T-cell (primary cell): Measurements from ENCODE around the gene MDH1. TPM values are rescaled to one million over a fixed set of nuclear protein-coding genes. Genes with fewer than 3 reads are reported as not detected.
A peak's percentile ranks its signal among the peaks of the same experiment; 100 is the strongest.
"Not testable (repeated sequence)": the region's sequence is repeated elsewhere in the genome, so short reads cannot be mapped to it uniquely, and the experiment has no call there.

ENCODE experiments used
- ATAC-seq, 4 experiments: fragments of 200-7000 bp in 3 of 4; fragments of 150-1000 bp in 1 of 4; cut with Tn5 transposase; replicated peaks in 1 of 4; 1 replicate in 3 of 4; 2 replicates in 1 of 4; pipeline ENCODE4 v1.10.0; 2021; ENCODE audit warnings: moderate library complexity in 3 of 4, mild to moderate bottlenecking in 2 of 4, moderate number of reproducible peaks in 1 of 4
- CTCF ChIA-PET, 2 donors: fragments of 300-600 bp; sonication (Branson Sonifier 250); formaldehyde crosslinking; loops; one replicate each; lab custom pipeline; 2022; ENCODE audit warnings: antibody characterized with exemption in 2 of 2; lab: Charles Lee
- POLR2A ChIA-PET, 2 donors: fragments of 300-600 bp; sonication (Branson Sonifier 250); formaldehyde crosslinking; loops; one replicate each; lab custom pipeline; 2022; ENCODE audit warnings: antibody characterized with exemption in 2 of 2; lab: Charles Lee
- DNase-seq, 35 experiments: peaks; one replicate each; pipeline versions ENCODE4 v3.0.0 to v3.0.0-alpha.2; 2013 to 2023
- H3K27ac ChIP-seq: one replicate; pipeline ENCODE4 v1.5.1; 2013; ENCODE audit warnings: low read length
- H3K27me3 ChIP-seq, 2 experiments: replicated peaks in 1 of 2; 1 replicate in 1 of 2; 2 replicates in 1 of 2; pipeline versions ENCODE4 v1.6.1 to v1.7.0; 2013; ENCODE audit warnings: low read length in 1 of 2, mixed read lengths in 1 of 2; ENCODE audit not compliant: control insufficient read depth in 2 of 2, insufficient read depth in 2 of 2; ENCODE audit errors: extremely low read depth in 1 of 2
- H3K36me3 ChIP-seq, 2 donors: 1 replicate in 1 of 2; 2 replicates in 1 of 2; pipeline versions ENCODE4 v1.6.1 to v1.7.0; 2013; ENCODE audit warnings: low read length in 1 of 2; ENCODE audit not compliant: control insufficient read depth in 2 of 2, insufficient read depth in 1 of 2; ENCODE audit errors: extremely low read depth in 1 of 2
- H3K4me1 ChIP-seq, 2 experiments: 1 replicate in 1 of 2; 2 replicates in 1 of 2; pipeline versions ENCODE4 v1.6.1 to v1.7.0; 2013; ENCODE audit warnings: low read length in 2 of 2, mixed read lengths in 1 of 2; ENCODE audit not compliant: insufficient read depth in 2 of 2, control insufficient read depth in 1 of 2; ENCODE audit errors: extremely low read depth in 1 of 2
- H3K4me3 ChIP-seq, 2 donors: 1 replicate in 1 of 2; 2 replicates in 1 of 2; pipeline versions ENCODE4 v1.5.1 to v1.7.0; 2013; ENCODE audit warnings: mild to moderate bottlenecking in 2 of 2, low read length in 1 of 2, moderate library complexity in 1 of 2; ENCODE audit not compliant: control insufficient read depth in 1 of 2; ENCODE audit errors: extremely low read depth in 1 of 2
- H3K9me3 ChIP-seq: 2 replicates; pipeline ENCODE4 v1.7.0; 2013
- H3K27ac Mint-ChIP-seq, 2 donors: one replicate each; pipeline ENCODE4 v1.8.0; 2020 to 2021; ENCODE audit warnings: mild to moderate bottlenecking in 2 of 2, mixed read lengths in 2 of 2
- H3K27me3 Mint-ChIP-seq, 2 donors: one replicate each; pipeline ENCODE4 v1.8.0; 2021 to 2022; ENCODE audit warnings: mixed read lengths in 2 of 2
- H3K36me3 Mint-ChIP-seq: one replicate; pipeline ENCODE4 v1.8.0; 2021; ENCODE audit warnings: mixed read lengths
- H3K4me1 Mint-ChIP-seq, 3 donors: one replicate each; pipeline ENCODE4 v1.8.0; 2020 to 2022; ENCODE audit warnings: mixed read lengths in 3 of 3, mild to moderate bottlenecking in 1 of 3
- H3K4me3 Mint-ChIP-seq, 3 donors: one replicate each; pipeline ENCODE4 v1.8.0; 2020 to 2022; ENCODE audit warnings: mild to moderate bottlenecking in 3 of 3, mixed read lengths in 3 of 3, moderate library complexity in 3 of 3
- H3K9me3 Mint-ChIP-seq, 3 donors: one replicate each; pipeline ENCODE4 v1.8.0; 2020 to 2022; ENCODE audit warnings: mixed read lengths in 3 of 3
- WGBS: methylation state at CpG from one replicate; pipeline ENCODE4 v1.1.5; 2013; ENCODE audit warnings: missing lambda C conversion rate; ENCODE audit not compliant: insufficient coverage; 5-methylcytosine and 5-hydroxymethylcytosine counted together
- total RNA-seq, 35 experiments: library from RNA in 6 of 35; stranded (reverse) in 6 of 35; fragments of 120-200 nt in 1 of 35; gene quantifications; one replicate each; pipeline versions ENCODE4 v1.2.1 to v1.2.4 and lab custom pipeline; 2013 to 2026

The MDH1 gene
- total RNA-seq, 5 donors from 2014 or later (not counting 1 experiment from before 2014, with no cell fraction given) = 78.9 to 96.3 (median 87.3) TPM

GRCh38 chr2:63594660-63595059, 5.9 kb downstream of the MDH1 start:
- CTCF ChIA-PET = interaction anchor here in 1 of 2 donors (0.6 kb wide), 1 partner anchor 12 kb away, joined by 3 read pairs; no protein-coding TSS in a partner anchor
- Mint-ChIP-seq H3K4me3 (no peak overlapping the region), H3K36me3 (peaks cover 16% of the 10 kb centered on the region), H3K27me3 (no peaks in the 10 kb centered on the region), H3K4me1 (peaks cover 25 to 47% (median 37%) of the 10 kb centered on the region in 3 donors), H3K9me3 (no peaks in the 10 kb centered on the region), H3K27ac (no peak overlapping the region)
- no peaks in the 10 kb centered on the region for H3K9me3 ChIP-seq
- ATAC-seq (no peak), DNase-seq (no peak)
- peaks cover 3 to 4% of the 10 kb centered on the region in 2 experiments for H3K4me1 ChIP-seq
- peaks cover 0 to 33% of the 10 kb centered on the region in 2 donors for H3K36me3 ChIP-seq
- no peak overlapping the region for H3K27ac ChIP-seq
- H3K4me3 ChIP-seq = no peak overlapping the region
- no peaks in the 10 kb centered on the region for H3K27me3 ChIP-seq
- 100% methylated on average over 2 of the region's 3 CpGs for WGBS
- POLR2A ChIA-PET = no interaction called here

- Histone ChIP-seq H3K36me3 (peaks cover 0 to 47% of the 10 kb centered on the region in 2 donors), H3K4me3 (no peak overlapping the region), H3K27me3 (no peaks in the 10 kb centered on the region), H3K4me1 (no peaks in the 10 kb centered on the region), H3K27ac (no peak overlapping the region), H3K9me3 (no peaks in the 10 kb centered on the region)
- CTCF ChIA-PET = no interaction called here
- no CpG with 5 or more reads among the region's 2 CpGs for WGBS
- POLR2A ChIA-PET = interaction anchor here (0.6 kb wide), 2 partner anchors 425 to 1762 kb away, joined by 3 to 5 read pairs; no protein-coding TSS in a partner anchor
- no peak overlapping the region for H3K4me3 Mint-ChIP-seq
- ATAC-seq (no peak), DNase-seq (no peak)
- peaks cover 26% of the 10 kb centered on the region for H3K36me3 Mint-ChIP-seq
- no peaks in the 10 kb centered on the region for H3K27me3 Mint-ChIP-seq
- no peak overlapping the region for H3K27ac Mint-ChIP-seq
- no peaks in the 10 kb centered on the region for H3K9me3 Mint-ChIP-seq
- peaks cover 10 to 30% (median 21%) of the 10 kb centered on the region in 3 donors for H3K4me1 Mint-ChIP-seq
Observed at GRCh38 chr2:63596401-63596883, 7.7 kb downstream of the MDH1 start.

GRCh38 chr2:63598981-63599380, 10.2 kb downstream of the MDH1 start:
- H3K9me3 Mint-ChIP-seq = no peaks in the 10 kb centered on the region
- no peak overlapping the region for H3K4me3 ChIP-seq
- POLR2A ChIA-PET = interaction anchor here in 1 of 2 donors (1.0 kb wide), 1 partner anchor 9 kb away, joined by 3 read pairs; no protein-coding TSS in a partner anchor
- no peaks in the 10 kb centered on the region for H3K27me3 ChIP-seq
- H3K27me3 Mint-ChIP-seq = no peaks in the 10 kb centered on the region
- H3K27ac ChIP-seq = no peak overlapping the region
- H3K9me3 ChIP-seq = no peaks in the 10 kb centered on the region
- DNase-seq (no peak), ATAC-seq (no peak)
- WGBS = no CpG with 5 or more reads among the region's 2 CpGs
- peaks cover 37% of the 10 kb centered on the region for H3K36me3 Mint-ChIP-seq
- CTCF ChIA-PET = no interaction called here
- H3K36me3 ChIP-seq = peaks cover 0 to 62% of the 10 kb centered on the region in 2 donors
- H3K4me1 Mint-ChIP-seq = peaks cover 6 to 14% (median 11%) of the 10 kb centered on the region in 3 donors
- no peaks in the 10 kb centered on the region for H3K4me1 ChIP-seq
- H3K4me3 Mint-ChIP-seq = no peak overlapping the region
- H3K27ac Mint-ChIP-seq = no peak overlapping the region

- ChIA-PET POLR2A (interaction anchor here in 1 of 2 donors (0.7 kb wide), 1 partner anchor 8 kb away, joined by 3 read pairs; no protein-coding TSS in a partner anchor), CTCF (interaction anchor here in 1 of 2 donors (0.8 kb wide), 1 partner anchor 9 kb away, joined by 3 read pairs; no protein-coding TSS in a partner anchor)
- H3K36me3 ChIP-seq = peaks cover under 1 to 66% of the 10 kb centered on the region in 2 donors
- no peaks in the 10 kb centered on the region for H3K27me3 ChIP-seq
- DNase-seq = no peak
- Mint-ChIP-seq H3K9me3 (no peaks in the 10 kb centered on the region), H3K27me3 (no peaks in the 10 kb centered on the region), H3K27ac (peak overlapping the region in 1 of 2 donors; percentile 25), H3K36me3 (peaks cover 43% of the 10 kb centered on the region), H3K4me1 (peaks cover 3 to 9% (median 6%) of the 10 kb centered on the region in 3 donors), H3K4me3 (no peak overlapping the region)
- no peak overlapping the region for H3K4me3 ChIP-seq
- 100% methylated on average over 1 of the region's 1 CpG for WGBS
- no peak for ATAC-seq
- H3K9me3 ChIP-seq = no peaks in the 10 kb centered on the region
- H3K27ac ChIP-seq = no peak overlapping the region
- H3K4me1 ChIP-seq = no peaks in the 10 kb centered on the region
Observed at GRCh38 chr2:63600881-63601460, 12.2 kb downstream of the MDH1 start.

- Histone ChIP-seq H3K9me3 (no peaks in the 10 kb centered on the region), H3K27me3 (no peaks in the 10 kb centered on the region), H3K27ac (no peak overlapping the region), H3K4me3 (no peak overlapping the region), H3K4me1 (no peaks in the 10 kb centered on the region), H3K36me3 (peaks cover 9 to 64% of the 10 kb centered on the region in 2 donors)
- CTCF ChIA-PET = no interaction called here
- Mint-ChIP-seq H3K4me1 (no peaks in the 10 kb centered on the region), H3K4me3 (no peak overlapping the region), H3K9me3 (no peaks in the 10 kb centered on the region), H3K27ac (no peak overlapping the region), H3K36me3 (peaks cover 45% of the 10 kb centered on the region), H3K27me3 (no peaks in the 10 kb centered on the region)
- whole genome bisulfite sequencing = 97% methylated on average over 3 of the region's 4 CpGs
- no peak for DNase-seq
- POLR2A ChIA-PET = interaction anchor here in 1 of 2 donors (0.6 kb wide), 1 partner anchor 256 kb away, joined by 7 read pairs; no protein-coding TSS in a partner anchor
- no peak for ATAC-seq
Observed at GRCh38 chr2:63604666-63605065, 15.9 kb downstream of the MDH1 start.

GRCh38 chr2:63608865-63609264, 20.1 kb downstream of the MDH1 start:
- POLR2A ChIA-PET, H3K4me1 Mint-ChIP-seq, H3K4me3 ChIP-seq, H3K27ac ChIP-seq, CTCF ChIA-PET, H3K9me3 Mint-ChIP-seq, H3K4me1 ChIP-seq, ATAC-seq, H3K9me3 ChIP-seq, H3K27me3 ChIP-seq, H3K4me3 Mint-ChIP-seq, DNase-seq, H3K27me3 Mint-ChIP-seq, H3K27ac Mint-ChIP-seq: not testable (repeated sequence)
- H3K36me3 ChIP-seq = peaks cover 9 to 34% of the 10 kb centered on the region in 2 donors
- 73% methylated on average over 5 of the region's 8 CpGs for WGBS
- peaks cover 24% of the 10 kb centered on the region for H3K36me3 Mint-ChIP-seq
